Caco-2 (cell line): Measurements from ENCODE around the gene TK2. TPM values are rescaled to one million over a fixed set of nuclear protein-coding genes. Genes with fewer than 3 reads are reported as not detected.

Source experiments
- BruUV-seq: library from RNA; stranded (reverse); fragments of 400-500 nt; replicated peaks from 2 replicates; lab custom pipeline; 2021; lab: Mats Ljungman, UMichigan
- CTCF ChIA-PET: fragments of 300-600 bp; sonication (Branson Sonifier 250); formaldehyde crosslinking; loops from one replicate; lab custom pipeline; 2022; ENCODE audit warnings: antibody characterized with exemption; lab: Charles Lee
- POLR2A ChIA-PET: fragments of 300-600 bp; sonication (Branson Sonifier 250); formaldehyde crosslinking; loops from one replicate; lab custom pipeline; 2022; ENCODE audit warnings: antibody characterized with exemption; lab: Charles Lee
- DNase-seq, 2 experiments: peaks; one replicate each; pipeline versions ENCODE4 v3.0.0 to v3.0.0-alpha.2; 2020 to 2022
- H3K27me3 ChIP-seq: replicated peaks from 2 replicates; pipeline ENCODE4 v1.6.0; 2011; ENCODE audit warnings: low read length; ENCODE audit not compliant: control insufficient read depth, insufficient read depth
- H3K36me3 ChIP-seq: 2 replicates; pipeline ENCODE4 v1.5.1; 2011; ENCODE audit warnings: low read length; ENCODE audit not compliant: control insufficient read depth, insufficient read depth
- H3K4me1 ChIP-seq: fragments of 250-450 bp; sonication (Bioruptor Pico); 2 replicates; pipeline ENCODE4 v1.5.1; 2020; ENCODE audit warnings: mild to moderate bottlenecking
- H3K4me3 ChIP-seq: 2 replicates; pipeline ENCODE4 v1.5.1; 2011; ENCODE audit warnings: low read depth, mild to moderate bottlenecking, control low read depth, low read length
- H3K9me3 ChIP-seq: fragments of 250-450 bp; sonication (Bioruptor Pico); 2 replicates; pipeline ENCODE4 v1.5.1; 2020; ENCODE audit warnings: mild to moderate bottlenecking, moderate library complexity
- H3K27ac Mint-ChIP-seq: one replicate; pipeline ENCODE4 v1.8.0; 2022; ENCODE audit warnings: mixed read lengths; ENCODE audit not compliant: unreplicated experiment
- H3K27me3 Mint-ChIP-seq: one replicate; pipeline ENCODE4 v1.8.0; 2022; ENCODE audit warnings: mixed read lengths; ENCODE audit not compliant: insufficient read depth, unreplicated experiment
- H3K36me3 Mint-ChIP-seq: one replicate; pipeline ENCODE4 v1.8.0; 2022; ENCODE audit warnings: mild to moderate bottlenecking, mixed read lengths; ENCODE audit not compliant: insufficient read depth, unreplicated experiment
- H3K4me1 Mint-ChIP-seq: one replicate; pipeline ENCODE4 v1.8.0; 2022; ENCODE audit warnings: low read depth, mixed read lengths; ENCODE audit not compliant: unreplicated experiment
- H3K4me3 Mint-ChIP-seq: one replicate; pipeline ENCODE4 v1.8.0; 2022; ENCODE audit warnings: mild to moderate bottlenecking, moderate library complexity, mixed read lengths; ENCODE audit not compliant: unreplicated experiment
- H3K9me3 Mint-ChIP-seq: one replicate; pipeline ENCODE4 v1.8.0; 2022; ENCODE audit warnings: mixed read lengths; ENCODE audit not compliant: unreplicated experiment
- CTCF ChIP-seq, 2 experiments: fragments of 200-600 bp in 1 of 2; IDR thresholded peaks; 1 replicate in 1 of 2; 2 replicates in 1 of 2; pipeline versions ENCODE4 v1.5.1 to v1.8.0; 2011 to 2022; ENCODE audit warnings: antibody characterized with exemption in 1 of 2, control low read depth in 1 of 2, inconsistent platforms in 1 of 2, low read depth in 1 of 2, low read length in 1 of 2, mild to moderate bottlenecking in 1 of 2, moderate library complexity in 1 of 2; ENCODE audit not compliant: insufficient read depth in 1 of 2, severe bottlenecking in 1 of 2, unreplicated experiment in 1 of 2
- intact Hi-C: fragments of 100-400 bp; cut with micrococcal nuclease; formaldehyde crosslinking; loops from one replicate; pipeline ENCODE4 v1.10.0; 2022; ENCODE audit not compliant: unreplicated experiment
- total RNA-seq: library from RNA; stranded (reverse); gene quantifications from 2 replicates; pipeline ENCODE4 v1.2.3, GENCODE V29; 2022

Gene TK2
- total RNA-seq, 1 experiment from 2014 or later, result 18.2 TPM

- Histone ChIP-seq H3K36me3 (no peaks in the 10 kb centered on the region), H3K27me3 (no peaks in the 10 kb centered on the region), H3K4me3 (no peak overlapping the region), H3K9me3 (no peaks in the 10 kb centered on the region), H3K4me1 (peaks cover 8% of the 10 kb centered on the region; the same call in 1 of the 2 replicates)
- Mint-ChIP-seq H3K4me3 (no peak overlapping the region), H3K27me3 (peaks cover 3% of the 10 kb centered on the region), H3K4me1 (no peaks in the 10 kb centered on the region), H3K27ac (no peak overlapping the region), H3K36me3 (no peaks in the 10 kb centered on the region), H3K9me3 (no peaks in the 10 kb centered on the region)
- TF ChIP-seq CTCF (IDR thresholded peaks at IDR 0.05; ENCODE audit: insufficient read depth in 1 of 2, low read depth in 1 of 2, low read length in 1 of 2, severe bottlenecking in 1 of 2, unreplicated experiment in 1 of 2), result no peak
- no peak for DNase-seq
- CTCF ChIA-PET, result no interaction called here
- POLR2A ChIA-PET, result no interaction called here
- intact Hi-C loops, result loop anchor here (5.0 kb wide), 1 partner anchor 178 kb away; no protein-coding TSS in a partner anchor
- no TSS peak for BruUV-seq
Measured at GRCh38 chr16:66585481-66586239, 35.7 kb upstream of the TK2 start.

- H3K36me3 ChIP-seq, result no peaks in the 10 kb centered on the region
- peaks cover 3% of the 10 kb centered on the region for H3K27me3 Mint-ChIP-seq
- H3K9me3 Mint-ChIP-seq, result no peaks in the 10 kb centered on the region
- intact Hi-C loops, result no loop called here
- no peak overlapping the region for H3K4me3 Mint-ChIP-seq
- no peak overlapping the region for H3K27ac Mint-ChIP-seq
- peaks cover 9% of the 10 kb centered on the region; the same call in 1 of the 2 replicates for H3K4me1 ChIP-seq
- H3K4me3 ChIP-seq, result no peak overlapping the region
- no peak for DNase-seq
- ChIA-PET CTCF (interaction anchor here (0.6 to 2.2 kb wide), 3 partner anchors 23 to 253 kb away, joined by 3 to 10 read pairs (median 4); partner anchors contain the start of gene CMTM3), POLR2A (no interaction called here)
- TF ChIP-seq CTCF (IDR thresholded peaks at IDR 0.05; ENCODE audit: insufficient read depth in 1 of 2, low read depth in 1 of 2, low read length in 1 of 2, severe bottlenecking in 1 of 2, unreplicated experiment in 1 of 2), result no peak
- H3K9me3 ChIP-seq, result no peaks in the 10 kb centered on the region
- no peaks in the 10 kb centered on the region for H3K36me3 Mint-ChIP-seq
- no peaks in the 10 kb centered on the region for H3K27me3 ChIP-seq
- no TSS peak for BruUV-seq
- no peaks in the 10 kb centered on the region for H3K4me1 Mint-ChIP-seq
Measured at GRCh38 chr16:66581246-66581952, 31.5 kb upstream of the TK2 start.

GRCh38 chr16:66580605-66581209 is 30.8 kb upstream of the TK2 start:
- no peaks in the 10 kb centered on the region for H3K36me3 ChIP-seq
- ChIA-PET CTCF (interaction anchor here (1.1 kb wide), 1 partner anchor 24 kb away, joined by 4 read pairs; the partner anchor contains the start of gene CMTM3), POLR2A (no interaction called here)
- no peak overlapping the region for H3K4me3 ChIP-seq
- intact Hi-C loops, result no loop called here
- H3K4me1 ChIP-seq, result peaks cover 9% of the 10 kb centered on the region; the same call in 1 of the 2 replicates
- H3K27me3 Mint-ChIP-seq, result peaks cover 3% of the 10 kb centered on the region
- no peak for DNase-seq
- BruUV-seq, result no TSS peak
- H3K4me3 Mint-ChIP-seq, result no peak overlapping the region
- no peaks in the 10 kb centered on the region for H3K9me3 Mint-ChIP-seq
- no peaks in the 10 kb centered on the region for H3K27me3 ChIP-seq
- no peak overlapping the region for H3K27ac Mint-ChIP-seq
- no peaks in the 10 kb centered on the region for H3K9me3 ChIP-seq
- no peaks in the 10 kb centered on the region for H3K4me1 Mint-ChIP-seq
- TF ChIP-seq CTCF (IDR thresholded peaks at IDR 0.05; ENCODE audit: insufficient read depth in 1 of 2, low read depth in 1 of 2, low read length in 1 of 2, severe bottlenecking in 1 of 2, unreplicated experiment in 1 of 2), result no peak
- H3K36me3 Mint-ChIP-seq, result no peaks in the 10 kb centered on the region
